Right kidney (tissue), 1 donor: ENCODE measurements around the gene FAM221A.
"Not testable (repeated sequence)": the region's sequence is repeated elsewhere in the genome, so short reads cannot be mapped to it uniquely, and the experiment has no call there.

Experiments used
- DNase-seq: peaks from one replicate; pipeline ENCODE4 v3.0.0-alpha.2; 2016

FAM221A gene

GRCh38 chr7:23698822-23699221 is 18.8 kb downstream of the FAM221A start:
- DNase-seq: no peak

- DNase-seq: no peak
Measured at GRCh38 chr7:23700046-23700445, 20.0 kb downstream of the FAM221A start.

DNA sequence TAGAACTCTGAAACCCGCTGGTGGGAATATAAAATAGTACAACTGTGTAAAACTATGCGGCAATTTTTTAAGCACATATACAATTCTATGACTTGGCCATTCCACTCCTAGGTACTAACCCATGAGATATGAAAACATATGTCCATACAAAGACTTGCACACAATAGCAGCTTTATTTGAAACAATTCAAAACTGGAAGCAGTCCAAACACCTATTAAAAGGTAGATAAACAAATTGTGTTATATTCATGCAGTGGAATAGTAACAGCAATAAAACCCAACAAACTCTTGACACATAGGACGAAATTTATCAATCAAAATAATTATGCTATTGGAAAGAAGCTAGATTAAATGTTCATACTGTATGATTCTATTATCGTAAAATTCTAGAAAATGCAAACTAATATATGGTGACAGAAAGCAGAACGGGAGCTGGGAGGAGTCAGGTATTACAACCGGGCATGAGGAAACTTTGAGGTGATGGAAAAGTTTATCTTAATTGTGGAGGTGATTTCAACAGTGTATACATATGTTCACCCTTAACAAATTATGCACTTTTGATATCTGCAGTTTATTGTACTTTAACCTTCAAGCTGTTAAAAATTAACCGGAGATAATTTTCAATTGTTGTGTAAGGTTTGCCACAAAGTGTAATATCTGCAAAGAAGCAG is 29.2 kb downstream of the FAM221A start:
- no peak for DNase-seq

GRCh38 chr7:23710000-23710399 is 30.0 kb downstream of the FAM221A start, which contains the start of gene STK31:
STK31 (plus strand) TSS chr7:23710219; CDS start chr7:23710286, 67 bp downstream.
- DNase-seq: no peak

DNA sequence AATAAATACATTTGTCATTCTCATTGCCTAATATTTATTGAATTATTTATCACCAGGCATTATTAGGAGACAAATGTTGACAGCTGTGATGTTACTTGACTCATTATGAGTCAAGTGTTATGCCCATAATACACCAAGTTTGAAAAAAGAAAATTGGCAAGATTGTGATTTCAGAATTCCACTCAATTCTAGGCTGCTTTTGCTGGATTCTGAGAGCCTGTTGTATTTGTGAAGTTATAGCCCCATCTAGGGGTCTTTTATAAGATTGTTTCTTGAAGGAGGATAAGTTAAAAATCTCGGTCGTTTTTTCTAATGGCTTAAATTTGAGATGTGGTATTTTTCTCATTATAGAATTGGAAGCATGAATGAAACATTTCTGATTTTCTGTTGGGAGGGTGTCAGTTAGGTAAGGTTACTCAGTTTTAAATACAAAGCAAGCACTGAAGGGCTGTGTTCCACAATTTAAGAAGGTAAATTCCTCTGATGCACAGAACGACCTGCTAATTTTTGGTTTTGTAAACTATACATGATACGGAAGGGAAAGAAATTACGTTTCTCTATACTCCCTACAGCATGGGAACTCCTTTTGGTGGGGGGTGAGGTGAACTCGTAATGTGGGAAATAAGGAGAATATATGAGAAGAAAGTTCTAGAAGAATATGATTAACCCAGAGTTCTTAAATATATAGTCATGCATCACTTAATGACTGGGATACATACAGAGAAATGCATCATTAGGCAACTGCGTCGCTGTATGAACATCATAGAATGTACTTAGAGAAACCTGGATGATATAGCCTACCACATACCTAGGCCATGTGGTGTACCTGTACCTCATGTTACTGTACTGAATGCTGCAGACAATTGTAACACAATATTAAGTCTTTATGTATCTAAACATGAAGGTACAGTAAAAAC is 32.6 kb downstream of the FAM221A start:
- DNase-seq: no peak

DNA sequence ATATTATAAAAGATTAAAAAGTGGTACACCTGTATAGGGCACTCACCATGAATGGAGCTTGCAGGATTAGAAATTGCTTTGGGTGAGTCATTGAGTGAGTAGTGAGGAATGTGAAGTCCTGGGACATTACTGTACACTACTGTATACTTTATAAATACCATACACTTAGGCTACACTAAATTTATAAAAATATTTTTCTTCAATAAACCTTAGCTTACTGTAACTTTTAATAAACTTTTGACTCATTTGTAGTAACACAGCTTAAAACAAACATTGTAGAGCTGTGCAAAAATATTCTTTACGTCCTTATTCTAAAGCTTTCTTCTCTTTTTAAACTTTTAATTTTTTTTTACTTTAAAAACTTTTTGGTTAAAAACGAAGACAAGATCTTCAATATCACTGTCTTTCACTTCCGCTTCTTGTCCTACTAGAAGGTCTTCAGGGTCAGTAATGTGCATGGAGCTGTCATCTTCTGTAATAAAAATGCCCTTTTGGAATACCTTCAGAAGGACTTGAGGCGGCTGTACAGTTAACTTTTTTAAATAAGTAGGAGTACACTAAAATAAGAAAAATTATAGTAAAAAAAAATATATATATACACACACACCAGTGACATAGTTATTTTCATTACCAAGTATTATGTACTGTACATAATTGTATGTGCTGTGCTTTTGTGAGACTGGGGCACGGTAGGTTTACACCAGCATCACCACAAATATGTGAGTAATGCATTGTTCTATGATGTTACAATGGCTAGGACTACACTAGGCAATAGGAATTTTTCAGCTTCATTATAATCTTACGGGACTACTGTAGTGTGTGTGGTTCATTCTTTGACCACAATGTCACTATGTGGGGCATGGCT is 33.5 kb downstream of the FAM221A start:
- no peak for DNase-seq

- DNase-seq: no peak
Measured at GRCh38 chr7:23714150-23714464, 34.1 kb downstream of the FAM221A start.

DNA sequence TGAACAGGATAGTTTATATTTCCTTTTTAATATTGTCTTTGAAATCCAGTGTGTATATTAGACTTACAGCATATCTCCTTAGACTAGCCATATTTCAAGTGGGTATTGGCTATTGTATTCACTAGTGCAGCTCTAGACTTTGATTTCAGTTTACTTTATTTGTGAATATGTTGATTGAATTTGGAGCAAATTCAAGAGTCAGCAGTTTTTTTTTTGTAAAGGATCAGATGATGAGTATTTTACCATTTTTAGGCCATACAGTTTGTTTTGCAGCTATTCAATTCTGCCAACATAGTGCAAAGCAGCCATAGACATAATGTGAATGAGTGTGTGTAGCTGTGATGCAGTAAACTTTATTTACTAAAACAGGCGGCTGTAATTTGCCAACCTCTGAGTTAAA is 34.6 kb downstream of the FAM221A start:
- DNase-seq: no peak

DNA sequence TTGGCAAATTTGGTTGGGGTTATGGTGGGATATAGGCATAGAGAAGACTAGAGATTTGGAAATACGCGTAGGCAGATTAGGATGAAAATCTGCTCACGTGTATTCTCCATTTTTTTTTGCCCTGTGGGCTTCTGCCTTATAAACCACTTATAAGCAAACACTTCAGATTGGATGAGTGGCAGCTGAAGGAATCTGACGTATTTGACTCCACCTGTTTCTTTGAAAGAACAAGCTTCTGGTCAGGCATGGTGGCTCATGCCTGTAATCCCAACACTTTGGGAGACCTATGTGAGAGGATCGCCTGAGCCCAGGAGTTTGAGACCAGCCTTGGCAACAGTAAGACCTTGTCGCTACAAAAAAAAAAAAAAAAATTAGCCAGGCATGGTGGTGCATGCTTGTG is 35.1 kb downstream of the FAM221A start:
- DNase-seq: no peak

DNA sequence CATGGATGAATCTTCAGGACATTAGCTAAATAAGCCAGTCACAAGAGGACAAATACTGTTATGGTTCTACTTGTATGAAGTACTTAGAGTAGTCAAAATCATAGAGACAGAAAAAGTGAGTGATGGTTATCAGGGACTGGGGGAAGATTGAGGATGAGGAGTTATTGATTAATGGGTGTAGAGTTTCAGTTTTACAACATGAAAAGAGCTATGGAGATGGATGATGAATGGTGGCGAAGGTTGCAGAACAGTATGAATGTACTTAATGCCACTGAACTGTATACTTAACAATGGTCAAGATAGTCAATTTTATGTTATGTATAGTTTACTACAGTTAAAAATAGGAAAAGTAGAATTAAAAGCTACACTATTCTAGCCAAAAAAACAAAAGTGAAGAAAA is 37.8 kb downstream of the FAM221A start:
- DNase-seq: no peak

- no peak for DNase-seq
Measured at GRCh38 chr7:23721456-23721855, 41.5 kb downstream of the FAM221A start.

DNA sequence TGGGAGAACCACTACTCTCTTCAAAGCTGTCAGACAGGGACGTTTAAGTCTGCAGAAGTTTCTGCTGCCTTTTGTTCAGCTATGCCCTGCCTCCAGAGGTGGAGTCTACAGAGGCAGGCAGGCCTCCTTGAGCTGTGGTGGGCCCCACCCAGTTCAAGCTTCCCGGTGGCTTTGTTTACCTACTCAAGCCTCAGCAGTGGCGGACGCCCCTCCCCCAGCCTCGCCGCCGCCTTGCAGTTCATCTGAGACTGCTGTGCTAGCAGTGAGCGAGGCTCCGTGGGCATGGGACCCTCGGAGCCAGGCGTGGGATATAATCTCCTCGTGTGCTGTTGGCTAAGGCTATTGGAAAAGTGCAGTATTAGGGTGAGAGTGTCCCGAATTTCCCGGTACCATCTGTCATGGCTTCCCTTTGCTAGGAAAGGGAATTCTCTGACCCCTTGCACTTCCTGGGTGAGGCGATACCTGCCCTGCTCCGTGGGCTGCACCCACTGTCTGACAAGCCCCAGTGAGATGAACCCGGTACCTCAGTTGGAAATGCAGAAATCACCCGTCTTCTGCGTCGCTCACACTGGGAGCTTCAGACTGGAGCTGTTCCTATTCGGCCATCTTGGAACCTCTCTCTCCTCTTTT is 42.7 kb downstream of the FAM221A start:
- DNase-seq: not testable (repeated sequence)

GRCh38 chr7:23724113-23724512 is 44.1 kb downstream of the FAM221A start:
- not testable (repeated sequence) for DNase-seq

- DNase-seq: no peak
Measured at GRCh38 chr7:23742051-23742450, 62.1 kb downstream of the FAM221A start.

GRCh38 chr7:23743226-23743625 is 63.2 kb downstream of the FAM221A start:
- no peak for DNase-seq

DNA sequence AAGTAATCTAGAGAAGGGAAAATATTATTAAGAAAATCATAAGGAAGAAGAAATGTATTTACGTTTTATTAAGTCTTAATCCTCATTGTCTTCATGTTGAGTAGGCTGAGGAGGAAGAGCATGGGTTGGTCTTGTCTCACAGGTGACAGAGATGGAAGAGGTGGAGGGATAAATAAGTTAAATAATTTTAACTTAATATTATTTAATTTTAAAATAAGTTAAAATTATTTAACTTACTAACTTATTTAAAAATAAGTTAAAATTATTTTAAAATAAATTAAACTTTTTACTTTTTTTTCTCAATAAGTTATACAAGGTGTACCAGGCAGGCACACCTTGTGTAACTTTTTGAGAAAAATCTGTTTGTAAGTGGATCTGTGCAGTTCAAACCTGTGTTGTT is 66.6 kb downstream of the FAM221A start:
- DNase-seq: no peak

GRCh38 chr7:23751852-23752251 is 71.9 kb downstream of the FAM221A start:
- DNase-seq: no peak
